GM12872 (cell line): ENCODE data around the gene TAMM41.

Experiments used
- TF ChIP-seq, protein P1 (sequence below): IDR thresholded peaks from 3 replicates; pipeline ENCODE4 v1.5.1; 2011; ENCODE audit warnings: low read depth, mild to moderate bottlenecking, low read length, moderate library complexity; ENCODE audit not compliant: insufficient read depth

Gene TAMM41

GRCh38 chr3:11779626-11780025 lies 67.1 kb downstream of the TAMM41 start:
- TF ChIP-seq, protein P1, sequence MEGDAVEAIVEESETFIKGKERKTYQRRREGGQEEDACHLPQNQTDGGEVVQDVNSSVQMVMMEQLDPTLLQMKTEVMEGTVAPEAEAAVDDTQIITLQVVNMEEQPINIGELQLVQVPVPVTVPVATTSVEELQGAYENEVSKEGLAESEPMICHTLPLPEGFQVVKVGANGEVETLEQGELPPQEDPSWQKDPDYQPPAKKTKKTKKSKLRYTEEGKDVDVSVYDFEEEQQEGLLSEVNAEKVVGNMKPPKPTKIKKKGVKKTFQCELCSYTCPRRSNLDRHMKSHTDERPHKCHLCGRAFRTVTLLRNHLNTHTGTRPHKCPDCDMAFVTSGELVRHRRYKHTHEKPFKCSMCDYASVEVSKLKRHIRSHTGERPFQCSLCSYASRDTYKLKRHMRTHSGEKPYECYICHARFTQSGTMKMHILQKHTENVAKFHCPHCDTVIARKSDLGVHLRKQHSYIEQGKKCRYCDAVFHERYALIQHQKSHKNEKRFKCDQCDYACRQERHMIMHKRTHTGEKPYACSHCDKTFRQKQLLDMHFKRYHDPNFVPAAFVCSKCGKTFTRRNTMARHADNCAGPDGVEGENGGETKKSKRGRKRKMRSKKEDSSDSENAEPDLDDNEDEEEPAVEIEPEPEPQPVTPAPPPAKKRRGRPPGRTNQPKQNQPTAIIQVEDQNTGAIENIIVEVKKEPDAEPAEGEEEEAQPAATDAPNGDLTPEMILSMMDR, result no peak

- TF ChIP-seq, protein P1, result no peak
Observed at GRCh38 chr3:11778248-11778647, 68.4 kb downstream of the TAMM41 start.

DNA sequence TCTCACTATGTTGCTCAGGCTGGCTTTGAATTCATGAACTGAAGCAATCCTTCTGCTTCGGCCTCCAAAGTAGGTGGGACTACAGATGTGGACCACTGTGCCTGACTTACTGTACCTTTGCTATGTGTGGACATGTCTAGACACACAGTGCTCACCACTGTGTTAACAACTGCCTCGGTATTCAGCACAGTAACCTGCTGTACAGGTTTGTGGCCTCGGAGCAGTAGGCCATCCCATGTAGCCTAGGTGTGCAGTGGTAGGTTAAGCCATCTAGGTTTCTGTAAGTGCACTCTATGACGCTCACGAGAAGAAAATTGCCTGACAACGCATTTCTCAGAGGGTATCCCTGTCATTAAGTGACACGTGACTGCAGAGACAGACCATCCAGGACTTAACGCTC lies 70.3 kb downstream of the TAMM41 start:
- TF ChIP-seq, protein P1, result no peak

DNA sequence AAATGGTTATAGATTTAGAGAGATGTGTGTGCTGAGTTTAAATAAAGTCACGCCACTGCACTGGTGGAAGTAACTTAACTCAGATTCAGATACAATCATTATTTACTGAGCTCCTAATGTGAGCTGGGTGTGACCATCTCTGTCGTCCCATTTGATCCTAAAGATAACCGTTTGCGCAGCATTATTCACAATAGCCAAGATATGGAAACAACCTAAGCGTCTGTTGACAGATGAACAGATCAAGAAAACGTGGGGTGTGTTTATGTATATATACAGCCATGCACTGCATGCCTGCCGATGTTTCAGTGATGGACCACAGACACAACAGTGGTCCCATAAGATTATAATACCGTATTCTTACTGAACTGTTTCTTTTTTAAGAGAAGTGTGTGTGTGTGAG lies 71.2 kb downstream of the TAMM41 start:
- TF ChIP-seq, protein P1, result no peak

DNA sequence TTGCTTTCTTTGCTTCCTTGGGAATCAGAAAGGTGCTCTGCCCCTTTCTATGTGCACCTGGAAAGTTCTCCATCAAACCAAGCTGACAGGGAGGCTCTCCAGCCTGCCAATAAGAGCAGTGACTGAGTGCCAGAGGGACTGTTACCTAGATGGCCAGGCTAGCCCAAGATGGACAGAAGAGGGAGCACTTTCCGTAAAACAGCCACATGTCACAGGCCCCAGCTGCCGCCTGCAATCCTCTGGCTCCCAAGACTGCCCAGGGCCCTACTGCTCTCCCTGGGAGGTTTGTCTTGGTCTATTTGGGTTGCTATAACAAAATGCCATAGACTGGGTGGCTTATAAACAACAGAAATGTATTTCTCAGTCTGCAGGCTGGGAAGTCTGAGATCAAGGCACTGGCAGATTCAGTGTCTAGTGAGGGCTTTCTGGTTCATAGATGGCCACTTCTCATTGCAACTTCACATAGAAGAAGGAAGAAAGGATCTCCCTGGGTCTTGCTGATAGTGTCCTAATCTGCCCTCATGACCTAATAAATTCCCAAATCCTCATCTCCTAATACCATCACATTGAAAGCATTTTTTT lies 72.3 kb downstream of the TAMM41 start:
- TF ChIP-seq, protein P1, result peak; percentile 32; the same call in 1 of the 3 replicates

DNA sequence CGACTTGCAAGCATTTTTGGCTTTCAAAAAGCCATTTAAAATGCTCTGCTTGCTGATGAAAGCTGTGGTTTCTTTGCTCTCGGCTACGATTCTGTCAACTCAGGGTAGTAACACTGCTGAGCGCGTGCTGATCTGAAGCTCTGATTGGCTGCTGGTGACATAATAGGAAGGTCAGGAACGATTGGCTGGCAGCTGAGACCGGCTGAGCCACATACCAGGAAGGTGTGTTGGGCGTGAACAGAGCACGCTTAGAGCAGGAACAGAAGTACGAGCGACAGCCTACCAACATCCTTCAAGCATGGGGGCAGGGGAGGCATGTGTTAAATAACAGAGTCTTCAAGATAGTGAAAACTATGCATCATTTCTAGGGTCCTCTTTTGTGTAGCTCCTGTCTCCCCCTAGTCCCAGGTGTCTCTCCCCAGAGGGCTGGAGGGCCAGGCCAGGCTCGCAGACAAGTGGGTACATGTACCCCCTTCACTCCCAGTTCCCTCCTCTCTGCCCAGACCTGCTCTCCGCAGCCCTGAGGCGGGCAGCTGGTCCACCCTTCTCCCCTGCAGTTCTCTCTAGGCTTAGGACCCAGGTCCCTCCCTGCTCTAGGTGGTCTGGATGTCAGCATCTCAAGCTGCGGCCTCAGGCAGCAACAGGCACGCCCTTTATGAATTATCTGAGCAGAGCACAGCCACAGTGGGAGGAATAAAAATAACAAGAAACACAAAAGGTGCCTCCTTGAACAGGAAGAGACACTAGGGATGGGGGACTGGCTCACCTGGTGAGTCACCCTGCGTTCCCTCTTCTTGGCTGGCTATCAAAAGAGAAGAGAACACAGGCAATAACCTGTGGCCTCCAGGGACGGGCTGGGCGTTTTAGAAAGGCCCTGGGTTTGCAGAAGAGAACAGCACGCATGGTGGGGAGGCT lies 76.0 kb downstream of the TAMM41 start:
- TF ChIP-seq, protein P1, result no peak

DNA sequence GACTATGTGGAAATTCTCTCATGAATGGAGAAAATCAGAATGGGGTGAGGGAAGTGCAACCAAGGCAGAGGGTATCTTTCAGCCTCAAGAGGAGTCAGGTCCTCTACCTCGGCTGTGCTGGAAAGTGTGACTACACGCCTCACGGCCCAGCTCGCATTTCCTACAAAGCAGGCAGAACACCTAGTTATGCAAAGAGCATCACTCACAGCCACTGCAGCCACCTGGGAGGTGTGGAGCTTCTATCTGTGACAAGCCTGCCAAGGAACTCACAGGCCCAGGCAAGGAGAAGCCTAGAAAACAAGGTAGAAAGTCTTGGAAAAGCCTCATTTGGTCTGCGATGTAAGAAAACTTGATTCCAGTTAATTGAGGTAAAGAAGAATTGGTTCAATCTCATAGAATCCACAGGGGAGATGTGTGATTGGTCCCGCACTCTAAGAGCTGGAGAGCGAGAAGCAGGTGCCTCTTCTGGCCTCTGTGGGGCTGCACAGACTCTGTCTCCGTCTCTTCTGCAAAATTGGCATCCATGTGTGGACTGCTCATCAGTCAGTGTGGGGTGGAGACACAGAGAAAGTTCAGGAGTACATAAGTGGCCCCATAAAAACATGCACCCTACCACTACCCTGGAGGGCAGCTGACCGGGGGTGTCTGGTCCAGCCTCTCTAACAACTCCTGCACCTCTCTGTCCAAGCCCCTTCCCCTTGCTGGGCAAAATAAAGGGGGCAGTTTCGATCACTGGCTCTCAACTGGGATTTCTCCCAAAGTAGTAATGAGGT lies 76.8 kb downstream of the TAMM41 start:
- TF ChIP-seq, protein P1, result no peak
